ENCODE results near the gene KRT17. TPM values are rescaled to one million over a fixed set of nuclear protein-coding genes. Genes with fewer than 3 reads are reported as not detected.
"Not testable (repeated sequence)": the region's sequence is repeated elsewhere in the genome, so short reads cannot be mapped to it uniquely, and the experiment has no call there.

Gene KRT17
- total RNA-seq, 1 experiment from 2014 or later: 1.5 TPM

- WGBS (ENCODE audit: extremely low coverage, insufficient read length, low lambda C conversion rate): no CpG with 5 or more reads among the region's 10 CpGs
- no peak overlapping the region for H2BK120ac ChIP-seq (ENCODE audit: low read depth, low read length, poor library complexity, severe bottlenecking)
- no peak overlapping the region for H3K4me2 ChIP-seq (ENCODE audit: insufficient read depth, insufficient read length, low read length)
- H3K14ac ChIP-seq (ENCODE audit: insufficient read depth, low read length): no peak overlapping the region
- no peak overlapping the region for H3K56ac ChIP-seq (ENCODE audit: insufficient read length, low read depth, low read length)
- no peaks in the 10 kb centered on the region for H3K23me2 ChIP-seq (ENCODE audit: insufficient read length, low read depth, low read length, poor library complexity, severe bottlenecking)
- no peak overlapping the region for H2BK12ac ChIP-seq (ENCODE audit: insufficient read length, low read depth, low read length)
- no peaks in the 10 kb centered on the region for H3K79me1 ChIP-seq (ENCODE audit: insufficient read depth, low read depth, low read length, poor library complexity, severe bottlenecking)
- H4K20me1 ChIP-seq (ENCODE audit: control insufficient read depth, insufficient read depth, insufficient read length): no peaks in the 10 kb centered on the region
- no peak overlapping the region for H2BK20ac ChIP-seq (ENCODE audit: low read depth, low read length, poor library complexity, severe bottlenecking)
- Mint-ChIP-seq H3K27me3 (ENCODE audit: low read depth) (no peaks in the 10 kb centered on the region), H3K4me1 (peaks cover 25 to 33% of the 10 kb centered on the region in 2 experiments), H3K27ac (peak overlapping the region in 1 of 3 experiments; percentile 59; a peak in 1 of 7 replicates), H3K36me3 (ENCODE audit: insufficient read depth in 1 of 3, low read depth in 3 of 3) (no peaks in the 10 kb centered on the region; a peak in 1 of 7 replicates), H3K9me3 (no peaks in the 10 kb centered on the region), H3K4me3 (no peak overlapping the region)
- H3K9ac ChIP-seq (ENCODE audit: extremely low read depth, insufficient read length, low read length): no peak overlapping the region
- TF ChIP-seq, protein P1, sequence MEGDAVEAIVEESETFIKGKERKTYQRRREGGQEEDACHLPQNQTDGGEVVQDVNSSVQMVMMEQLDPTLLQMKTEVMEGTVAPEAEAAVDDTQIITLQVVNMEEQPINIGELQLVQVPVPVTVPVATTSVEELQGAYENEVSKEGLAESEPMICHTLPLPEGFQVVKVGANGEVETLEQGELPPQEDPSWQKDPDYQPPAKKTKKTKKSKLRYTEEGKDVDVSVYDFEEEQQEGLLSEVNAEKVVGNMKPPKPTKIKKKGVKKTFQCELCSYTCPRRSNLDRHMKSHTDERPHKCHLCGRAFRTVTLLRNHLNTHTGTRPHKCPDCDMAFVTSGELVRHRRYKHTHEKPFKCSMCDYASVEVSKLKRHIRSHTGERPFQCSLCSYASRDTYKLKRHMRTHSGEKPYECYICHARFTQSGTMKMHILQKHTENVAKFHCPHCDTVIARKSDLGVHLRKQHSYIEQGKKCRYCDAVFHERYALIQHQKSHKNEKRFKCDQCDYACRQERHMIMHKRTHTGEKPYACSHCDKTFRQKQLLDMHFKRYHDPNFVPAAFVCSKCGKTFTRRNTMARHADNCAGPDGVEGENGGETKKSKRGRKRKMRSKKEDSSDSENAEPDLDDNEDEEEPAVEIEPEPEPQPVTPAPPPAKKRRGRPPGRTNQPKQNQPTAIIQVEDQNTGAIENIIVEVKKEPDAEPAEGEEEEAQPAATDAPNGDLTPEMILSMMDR (conservative IDR thresholded peaks at IDR 0.05): no peak
- H3T11ph ChIP-seq (ENCODE audit: low read length): no peak overlapping the region
- no peak overlapping the region for H3K23ac ChIP-seq (ENCODE audit: insufficient read length, low read depth, low read length)
- no peak overlapping the region for H2AK5ac ChIP-seq (ENCODE audit: insufficient read length, low read length)
- H3K79me2 ChIP-seq (ENCODE audit: insufficient read depth, low read length): no peaks in the 10 kb centered on the region
- no peak overlapping the region for H3K27ac ChIP-seq (ENCODE audit: insufficient read length, low read depth, low read length)
- H2BK5ac ChIP-seq (ENCODE audit: insufficient read length, low read length): no peak overlapping the region
- no peak overlapping the region for H3K18ac ChIP-seq (ENCODE audit: insufficient read length, low read depth, low read length)
- no peak overlapping the region for H2AFZ ChIP-seq (ENCODE audit: low read length)
- no peaks in the 10 kb centered on the region for H3K27me3 ChIP-seq (ENCODE audit: insufficient read depth, low read length)
- no peak overlapping the region for H4K91ac ChIP-seq (ENCODE audit: insufficient read length, low read depth, low read length)
- H3K4me1 ChIP-seq (ENCODE audit: insufficient read depth, low read length): no peaks in the 10 kb centered on the region; the same call in 1 of the 2 replicates
- H3K4ac ChIP-seq (ENCODE audit: low read depth, low read length): no peak overlapping the region
- no peak overlapping the region for H4K8ac ChIP-seq (replicated peaks; ENCODE audit: insufficient read length, low read depth, low read length)
- no peaks in the 10 kb centered on the region for H3K9me3 ChIP-seq (ENCODE audit: control insufficient read depth, low read depth, low read length)
- H2BK15ac ChIP-seq (ENCODE audit: low read depth, low read length): no peak overlapping the region
- DNase-seq: no peak
- H4K5ac ChIP-seq (ENCODE audit: insufficient read length, low read depth, low read length): no peak overlapping the region
These were observed 4.9 kb upstream of the KRT17 start for GRCh38 chr17:41629316-41629715.

GRCh38 chr17:41628621-41629255 is 4.4 kb upstream of the KRT17 start:
- peaks cover 25 to 33% of the 10 kb centered on the region in 2 experiments for H3K4me1 Mint-ChIP-seq
- not testable (repeated sequence) for H3K79me2 ChIP-seq (ENCODE audit: insufficient read depth, low read length); H3K27me3 Mint-ChIP-seq (ENCODE audit: low read depth); H3K56ac ChIP-seq (ENCODE audit: insufficient read length, low read depth, low read length); H3K4me1 ChIP-seq (ENCODE audit: insufficient read depth, low read length); H3K27me3 ChIP-seq (ENCODE audit: insufficient read depth, low read length); H4K91ac ChIP-seq (ENCODE audit: insufficient read length, low read depth, low read length); H2BK5ac ChIP-seq (ENCODE audit: insufficient read length, low read length); H3K4me2 ChIP-seq (ENCODE audit: insufficient read depth, insufficient read length, low read length); H2BK120ac ChIP-seq (ENCODE audit: low read depth, low read length, poor library complexity, severe bottlenecking); H2AFZ ChIP-seq (ENCODE audit: low read length); H3K79me1 ChIP-seq (ENCODE audit: insufficient read depth, low read depth, low read length, poor library complexity, severe bottlenecking); H4K8ac ChIP-seq (replicated peaks; ENCODE audit: insufficient read length, low read depth, low read length); H3K18ac ChIP-seq (ENCODE audit: insufficient read length, low read depth, low read length); H3K9me3 Mint-ChIP-seq; H4K5ac ChIP-seq (ENCODE audit: insufficient read length, low read depth, low read length); H3K27ac ChIP-seq (ENCODE audit: insufficient read length, low read depth, low read length); H2BK20ac ChIP-seq (ENCODE audit: low read depth, low read length, poor library complexity, severe bottlenecking); H3K23ac ChIP-seq (ENCODE audit: insufficient read length, low read depth, low read length); H3K4ac ChIP-seq (ENCODE audit: low read depth, low read length); H3K27ac Mint-ChIP-seq; H3K9ac ChIP-seq (ENCODE audit: extremely low read depth, insufficient read length, low read length); H2BK15ac ChIP-seq (ENCODE audit: low read depth, low read length); H2BK12ac ChIP-seq (ENCODE audit: insufficient read length, low read depth, low read length); H3K23me2 ChIP-seq (ENCODE audit: insufficient read length, low read depth, low read length, poor library complexity, severe bottlenecking); DNase-seq; H3K36me3 Mint-ChIP-seq (ENCODE audit: insufficient read depth in 1 of 3, low read depth in 3 of 3); H4K20me1 ChIP-seq (ENCODE audit: control insufficient read depth, insufficient read depth, insufficient read length); H3K9me3 ChIP-seq (ENCODE audit: control insufficient read depth, low read depth, low read length); H2AK5ac ChIP-seq (ENCODE audit: insufficient read length, low read length); H3T11ph ChIP-seq (ENCODE audit: low read length); H3K4me3 Mint-ChIP-seq; H3K14ac ChIP-seq (ENCODE audit: insufficient read depth, low read length)
- WGBS (ENCODE audit: extremely low coverage, insufficient read length, low lambda C conversion rate): no CpG with 5 or more reads among the region's 11 CpGs
